HG03342 (cell line): ENCODE measurements around the gene SPON2.

Source experiments
- ATAC-seq: cut with Tn5 transposase; IDR thresholded peaks from one replicate; pipeline ENCODE4 v1.9.1; 2021; ENCODE audit warnings: mild to moderate bottlenecking, moderate library complexity; ENCODE audit not compliant: unreplicated experiment

The SPON2 gene

DNA sequence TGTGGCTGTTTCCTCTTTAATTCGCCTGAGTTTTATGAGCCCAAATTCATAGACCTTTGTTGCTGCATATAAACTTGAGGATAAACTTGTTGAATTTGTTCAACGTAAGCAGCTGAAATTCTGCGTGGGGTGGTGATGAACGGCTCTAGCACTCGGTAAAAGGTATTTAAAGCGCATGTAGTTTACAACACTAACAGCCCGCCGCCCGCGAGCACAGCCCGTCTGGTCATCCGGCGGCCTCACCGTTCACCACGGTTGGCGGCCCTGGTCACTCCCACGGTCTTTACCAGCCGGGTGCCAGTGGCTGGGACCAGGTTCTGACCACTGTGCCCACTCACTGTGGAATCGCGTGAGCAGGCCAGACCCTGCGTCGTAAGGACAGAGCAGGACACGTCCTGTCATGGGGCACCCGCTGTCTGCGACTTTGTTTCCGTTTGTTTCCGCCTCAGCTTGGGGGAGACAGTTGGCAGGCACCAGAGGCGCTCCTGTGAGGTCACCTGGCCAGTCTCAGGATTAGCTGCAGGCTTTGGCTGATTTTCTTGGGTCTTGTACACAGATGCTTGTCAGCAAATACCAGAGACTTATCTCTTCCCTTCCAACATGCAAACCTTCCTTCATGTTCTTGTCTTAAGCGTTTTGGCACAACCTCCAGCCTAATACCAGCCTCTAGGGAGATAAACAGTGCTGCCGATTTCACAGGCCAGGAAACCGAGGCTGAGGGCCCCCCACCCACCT is 36.8 kb upstream of the SPON2 start:
- no peak for ATAC-seq

GRCh38 chr4:1208266-1208961 is 36.0 kb upstream of the SPON2 start:
- no peak for ATAC-seq

- ATAC-seq, result no peak
These were observed 35.4 kb upstream of the SPON2 start for GRCh38 chr4:1207603-1208265.

- no peak for ATAC-seq
These were observed 34.7 kb upstream of the SPON2 start for GRCh38 chr4:1207157-1207470.

DNA sequence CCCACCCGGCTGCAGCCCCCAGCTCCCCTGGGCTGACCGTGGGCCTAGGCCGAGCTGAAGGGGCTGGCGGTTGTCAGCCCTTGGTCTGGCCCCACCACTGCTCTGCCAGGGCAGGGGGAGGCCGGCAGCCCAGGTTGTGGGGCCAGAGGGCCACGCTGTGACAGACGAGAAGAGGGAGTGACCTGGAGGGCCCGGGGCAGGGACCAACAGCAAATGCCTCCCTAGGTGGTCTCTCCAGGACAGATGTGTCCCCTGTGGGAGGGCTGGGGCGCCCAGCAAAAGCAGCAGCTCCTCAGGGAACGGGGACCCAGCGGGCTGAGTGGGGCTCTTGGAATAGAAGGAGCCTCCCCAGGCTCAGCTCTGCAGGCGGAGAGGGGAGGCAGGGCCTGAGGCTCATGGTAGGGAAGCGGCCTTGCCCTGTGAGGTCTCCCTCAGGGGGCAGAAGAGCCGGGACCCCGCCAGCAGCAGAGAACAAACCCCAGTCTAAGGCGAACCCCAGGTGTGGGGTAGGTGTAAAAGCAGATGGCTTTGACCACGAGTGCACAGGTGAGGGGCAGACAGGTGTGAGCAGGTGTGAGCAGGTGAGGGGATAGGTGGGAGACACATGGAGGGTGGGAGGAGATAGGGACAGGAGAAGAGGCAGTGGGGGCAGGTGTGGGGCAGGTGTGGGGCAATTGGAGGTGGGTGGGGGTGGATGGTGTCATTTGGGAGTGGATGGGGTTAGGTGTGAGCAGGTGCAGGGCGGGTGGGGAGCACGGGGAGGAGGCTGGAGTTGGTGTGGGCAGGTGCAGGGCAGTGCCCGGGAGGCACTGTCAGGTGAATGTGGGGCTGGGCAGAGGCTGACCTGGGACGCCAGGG is 34.1 kb upstream of the SPON2 start:
- no peak for ATAC-seq

DNA sequence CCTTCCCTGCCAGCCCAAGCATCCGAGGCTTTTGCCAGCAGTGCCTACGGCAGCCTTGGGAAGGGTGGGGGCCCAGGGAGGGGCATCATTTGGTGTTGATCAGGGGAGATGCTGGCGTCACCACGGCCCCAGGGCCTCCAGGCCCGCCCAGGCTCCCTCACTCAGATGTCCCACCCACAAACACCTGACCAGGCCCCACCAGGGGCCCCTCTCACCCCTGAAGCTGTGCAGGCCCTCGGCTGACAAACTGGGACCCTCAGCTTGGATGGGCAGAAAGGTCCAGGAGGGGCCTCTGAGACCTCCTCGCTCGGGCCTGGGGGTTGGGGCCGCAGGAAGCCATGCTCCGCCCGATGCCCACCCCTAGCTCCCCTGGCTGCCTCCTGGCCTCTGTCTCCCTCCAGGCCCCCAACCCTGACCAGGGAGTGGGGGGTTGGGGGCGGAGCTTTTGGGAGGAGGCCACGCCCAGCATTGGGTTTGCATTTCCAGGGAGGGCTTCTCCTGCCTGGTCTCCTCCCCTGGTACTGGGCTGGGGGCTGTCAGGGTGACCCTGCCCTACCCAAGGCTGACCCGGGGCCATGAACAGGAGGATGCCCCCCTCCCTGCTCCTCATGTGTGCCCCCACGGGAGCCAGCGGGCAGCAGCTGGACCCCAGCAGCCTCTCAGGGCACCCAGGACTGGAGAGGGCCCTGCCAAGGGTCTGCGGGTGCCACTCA is 33.4 kb upstream of the SPON2 start:
- ATAC-seq, result no peak

- no peak for ATAC-seq
These were observed 32.6 kb upstream of the SPON2 start for GRCh38 chr4:1204828-1205585.

DNA sequence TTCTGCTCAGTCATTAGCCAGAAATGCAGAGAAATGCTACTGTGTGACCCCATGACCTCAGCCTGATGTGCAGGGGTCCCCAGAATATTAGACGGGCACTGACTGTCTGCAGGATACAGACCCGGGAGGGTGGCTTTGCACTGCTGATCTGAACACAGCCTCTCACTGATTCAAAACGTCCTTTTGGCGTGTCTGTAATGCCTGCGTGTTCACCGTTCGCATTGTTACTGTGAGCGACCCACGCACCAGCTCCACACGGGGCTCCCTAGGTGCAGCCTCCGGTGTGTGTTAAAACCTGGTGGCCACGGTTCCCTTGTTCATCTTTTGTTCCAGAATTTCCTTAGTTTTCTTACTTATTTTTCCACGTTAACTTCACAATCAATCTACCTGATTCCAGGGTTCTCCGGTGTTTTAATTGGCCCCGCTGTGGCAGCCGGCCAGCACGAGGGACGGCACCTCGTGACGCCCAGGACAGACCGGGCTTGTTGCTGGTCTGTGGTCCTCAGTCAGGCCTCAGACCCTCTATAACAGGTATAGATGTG is 32.0 kb upstream of the SPON2 start:
- no peak for ATAC-seq

GRCh38 chr4:1203026-1203616 is 30.7 kb upstream of the SPON2 start:
- no peak for ATAC-seq

GRCh38 chr4:1202526-1203011 is 30.2 kb upstream of the SPON2 start:
- no peak for ATAC-seq

- no peak for ATAC-seq
These were observed 29.6 kb upstream of the SPON2 start for GRCh38 chr4:1201851-1202525.

- ATAC-seq, result no peak
These were observed 28.1 kb upstream of the SPON2 start for GRCh38 chr4:1200425-1201035.

- ATAC-seq, result no peak
These were observed 27.4 kb upstream of the SPON2 start for GRCh38 chr4:1199556-1200331.

GRCh38 chr4:1198098-1198844 is 25.9 kb upstream of the SPON2 start:
- ATAC-seq, result no peak

GRCh38 chr4:1196421-1197183 is 24.2 kb upstream of the SPON2 start:
- no peak for ATAC-seq

- no peak for ATAC-seq
These were observed 23.6 kb upstream of the SPON2 start for GRCh38 chr4:1195891-1196401.
